Mesothelial cell of epicardium (in vitro differentiated cells): ENCODE measurements around the gene TRNP1. TPM values are rescaled to one million over a fixed set of nuclear protein-coding genes. Genes with fewer than 3 reads are reported as not detected.
"Not testable (repeated sequence)": the region's sequence is repeated elsewhere in the genome, so short reads cannot be mapped to it uniquely, and the experiment has no call there.

ENCODE experiments used
- DNase-seq, 2 experiments: peaks; one replicate each; pipeline ENCODE4 v3.0.0; 2021; ENCODE audit warnings: low spot score in 2 of 2; ENCODE audit not compliant: unreplicated experiment in 2 of 2
- H3K27ac Mint-ChIP-seq: 2 replicates; pipeline ENCODE4 v1.8.0; 2021; ENCODE audit warnings: mixed read lengths
- H3K27me3 Mint-ChIP-seq: 2 replicates; pipeline ENCODE4 v1.8.0; 2021; ENCODE audit warnings: low read depth, mixed read lengths
- H3K36me3 Mint-ChIP-seq: 2 replicates; pipeline ENCODE4 v1.8.0; 2021; ENCODE audit warnings: mixed read lengths
- H3K4me1 Mint-ChIP-seq: 2 replicates; pipeline ENCODE4 v1.8.0; 2021; ENCODE audit warnings: mixed read lengths
- H3K4me3 Mint-ChIP-seq: 2 replicates; pipeline ENCODE4 v1.8.0; 2021; ENCODE audit warnings: mild to moderate bottlenecking, moderate library complexity, mixed read lengths
- H3K9me3 Mint-ChIP-seq: 2 replicates; pipeline ENCODE4 v1.8.0; 2021; ENCODE audit warnings: mixed read lengths
- total RNA-seq: library from RNA; stranded (reverse); gene quantifications from 3 replicates; pipeline ENCODE4 v1.2.1, GENCODE V29; 2021
- TF ChIP-seq, protein P1 (sequence below): fragments of 200-600 bp; sonication (generic); IDR thresholded peaks from one replicate; pipeline ENCODE4 v1.5.0; 2021; ENCODE audit warnings: antibody characterized with exemption; ENCODE audit not compliant: unreplicated experiment

The TRNP1 gene, protein sequence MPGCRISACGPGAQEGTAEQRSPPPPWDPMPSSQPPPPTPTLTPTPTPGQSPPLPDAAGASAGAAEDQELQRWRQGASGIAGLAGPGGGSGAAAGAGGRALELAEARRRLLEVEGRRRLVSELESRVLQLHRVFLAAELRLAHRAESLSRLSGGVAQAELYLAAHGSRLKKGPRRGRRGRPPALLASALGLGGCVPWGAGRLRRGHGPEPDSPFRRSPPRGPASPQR
- total RNA-seq, result 27.9 to 29.3 TPM (median 28.7 TPM) in 3 replicates

DNA sequence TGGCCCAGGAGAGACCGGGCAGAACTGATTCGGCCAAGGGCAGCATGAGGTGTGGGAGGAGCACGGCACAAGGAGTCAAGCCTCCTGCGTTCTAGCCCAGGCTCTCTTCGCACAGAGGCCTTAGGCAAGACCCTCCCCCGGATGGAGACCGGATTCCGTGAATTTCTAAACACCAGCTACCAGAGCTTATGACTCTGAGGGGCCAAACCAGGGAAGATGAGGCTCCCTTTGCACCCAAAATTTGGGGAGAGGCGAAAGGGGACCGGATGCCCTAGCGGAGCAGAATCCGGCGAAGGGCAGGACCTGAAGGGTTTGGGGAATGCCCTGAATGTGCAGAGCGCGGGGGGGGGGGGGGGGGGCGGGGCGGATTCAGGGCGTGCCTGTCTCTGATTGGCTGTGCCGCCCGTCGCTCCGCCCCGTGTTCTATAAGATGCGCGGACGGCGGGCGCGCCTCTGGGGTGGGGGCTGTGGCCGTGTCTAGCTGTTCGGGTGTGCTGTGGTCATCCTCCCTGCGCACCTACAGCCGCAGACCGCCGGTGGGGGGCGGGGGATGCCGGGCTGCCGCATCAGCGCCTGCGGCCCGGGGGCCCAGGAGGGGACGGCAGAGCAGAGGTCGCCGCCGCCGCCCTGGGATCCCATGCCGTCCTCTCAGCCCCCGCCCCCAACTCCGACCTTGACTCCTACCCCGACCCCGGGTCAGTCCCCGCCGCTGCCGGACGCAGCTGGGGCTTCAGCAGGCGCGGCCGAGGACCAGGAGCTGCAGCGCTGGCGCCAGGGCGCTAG is at the start of gene TRNP1:
Gene TRNP1 (plus strand): TSS at position 456 of the 783 bp plus-strand sequence. CDS start 95 bp downstream, at position 551.
- Mint-ChIP-seq H3K4me3 (peak within 1 kb of the TSS; percentile 77), H3K36me3 (no peaks in the 10 kb centered on the region), H3K27ac (peak within 1 kb of the TSS; percentile 85), H3K27me3 (peaks cover 43% of the 10 kb centered on the region), H3K9me3 (no peaks in the 10 kb centered on the region), H3K4me1 (peaks cover 50% of the 10 kb centered on the region)
- TF ChIP-seq, protein P1, sequence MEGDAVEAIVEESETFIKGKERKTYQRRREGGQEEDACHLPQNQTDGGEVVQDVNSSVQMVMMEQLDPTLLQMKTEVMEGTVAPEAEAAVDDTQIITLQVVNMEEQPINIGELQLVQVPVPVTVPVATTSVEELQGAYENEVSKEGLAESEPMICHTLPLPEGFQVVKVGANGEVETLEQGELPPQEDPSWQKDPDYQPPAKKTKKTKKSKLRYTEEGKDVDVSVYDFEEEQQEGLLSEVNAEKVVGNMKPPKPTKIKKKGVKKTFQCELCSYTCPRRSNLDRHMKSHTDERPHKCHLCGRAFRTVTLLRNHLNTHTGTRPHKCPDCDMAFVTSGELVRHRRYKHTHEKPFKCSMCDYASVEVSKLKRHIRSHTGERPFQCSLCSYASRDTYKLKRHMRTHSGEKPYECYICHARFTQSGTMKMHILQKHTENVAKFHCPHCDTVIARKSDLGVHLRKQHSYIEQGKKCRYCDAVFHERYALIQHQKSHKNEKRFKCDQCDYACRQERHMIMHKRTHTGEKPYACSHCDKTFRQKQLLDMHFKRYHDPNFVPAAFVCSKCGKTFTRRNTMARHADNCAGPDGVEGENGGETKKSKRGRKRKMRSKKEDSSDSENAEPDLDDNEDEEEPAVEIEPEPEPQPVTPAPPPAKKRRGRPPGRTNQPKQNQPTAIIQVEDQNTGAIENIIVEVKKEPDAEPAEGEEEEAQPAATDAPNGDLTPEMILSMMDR, result no peak
- DNase-seq, result peak; percentile 57 to 77

DNA sequence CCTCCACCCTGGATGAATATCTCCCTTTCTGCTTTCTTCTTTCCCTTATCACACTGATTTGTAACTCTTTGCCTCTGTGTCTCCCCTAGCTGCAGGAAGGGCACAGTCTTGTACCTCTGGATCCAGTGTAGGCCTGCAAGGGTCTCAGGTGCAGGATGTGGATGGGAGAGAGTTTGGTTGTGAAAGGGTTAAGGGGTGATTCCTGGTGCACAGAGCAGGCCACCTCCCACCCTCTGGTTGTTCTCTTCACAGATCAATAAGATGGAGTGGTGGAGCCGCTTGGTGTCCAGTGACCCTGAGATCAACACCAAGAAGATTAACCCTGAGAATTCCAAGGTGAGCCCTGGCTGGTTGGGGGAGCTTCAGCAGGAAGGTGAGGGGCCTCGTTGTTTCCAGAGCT is 48.4 kb upstream of the TRNP1 start:
- peaks cover 7% of the 10 kb centered on the region for H3K4me1 Mint-ChIP-seq
- TF ChIP-seq, protein P1, result no peak
- no peaks in the 10 kb centered on the region for H3K9me3 Mint-ChIP-seq
- H3K27me3 Mint-ChIP-seq, result no peaks in the 10 kb centered on the region
- H3K27ac Mint-ChIP-seq, result peak overlapping the region; percentile 43
- no peak for DNase-seq
- H3K4me3 Mint-ChIP-seq, result no peak overlapping the region
- H3K36me3 Mint-ChIP-seq, result peaks cover 39% of the 10 kb centered on the region

DNA sequence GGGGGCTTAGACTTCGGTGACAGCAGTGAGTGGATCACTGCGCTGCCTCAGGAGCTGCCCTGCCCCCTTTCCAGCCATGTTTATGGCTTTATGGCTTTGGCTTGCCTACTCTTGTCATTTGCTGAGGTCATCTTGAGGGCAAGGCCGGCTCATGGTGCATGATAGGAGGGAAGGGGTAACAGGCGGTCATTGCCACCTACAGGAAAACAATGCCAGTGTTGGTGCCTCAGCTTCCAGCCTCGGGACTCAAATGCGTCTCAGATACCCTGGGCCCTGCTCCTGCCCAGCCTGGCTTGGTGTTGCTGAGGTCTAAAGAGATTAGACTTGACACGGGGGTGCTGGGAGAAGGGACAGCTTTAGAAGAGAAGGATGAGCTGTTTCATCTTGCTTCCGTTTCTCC is 47.8 kb upstream of the TRNP1 start:
- peaks cover 7% of the 10 kb centered on the region for H3K4me1 Mint-ChIP-seq
- no peaks in the 10 kb centered on the region for H3K27me3 Mint-ChIP-seq
- peak overlapping the region; percentile 39 for H3K27ac Mint-ChIP-seq
- peaks cover 39% of the 10 kb centered on the region for H3K36me3 Mint-ChIP-seq
- TF ChIP-seq, protein P1, result no peak
- no peak for DNase-seq
- no peak overlapping the region for H3K4me3 Mint-ChIP-seq
- no peaks in the 10 kb centered on the region for H3K9me3 Mint-ChIP-seq

DNA sequence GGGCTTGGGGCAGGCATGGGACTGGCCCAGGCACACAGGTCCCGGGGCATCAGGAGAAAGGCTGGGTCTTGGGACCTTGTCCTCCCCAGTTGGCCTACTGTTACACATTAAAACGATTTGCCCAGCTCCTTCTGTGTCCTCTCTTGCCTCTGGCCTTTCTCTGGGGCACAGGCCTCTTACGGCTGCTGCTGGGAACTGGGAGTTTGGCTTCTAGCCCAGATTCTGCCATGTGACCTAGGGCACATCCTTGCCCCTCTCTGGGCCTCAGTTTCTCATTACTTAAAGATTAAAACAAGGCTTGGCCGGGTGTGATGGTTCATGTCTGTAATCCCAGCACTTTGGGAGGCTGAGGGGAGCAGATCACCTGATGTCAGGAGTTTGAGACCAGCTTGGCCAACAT is 47.2 kb upstream of the TRNP1 start:
- Mint-ChIP-seq H3K4me1 (peaks cover 7% of the 10 kb centered on the region), H3K36me3 (peaks cover 39% of the 10 kb centered on the region), H3K27ac (peak overlapping the region; percentile 39), H3K9me3 (no peaks in the 10 kb centered on the region), H3K27me3 (no peaks in the 10 kb centered on the region), H3K4me3 (no peak overlapping the region)
- DNase-seq, result no peak
- TF ChIP-seq, protein P1, result no peak

DNA sequence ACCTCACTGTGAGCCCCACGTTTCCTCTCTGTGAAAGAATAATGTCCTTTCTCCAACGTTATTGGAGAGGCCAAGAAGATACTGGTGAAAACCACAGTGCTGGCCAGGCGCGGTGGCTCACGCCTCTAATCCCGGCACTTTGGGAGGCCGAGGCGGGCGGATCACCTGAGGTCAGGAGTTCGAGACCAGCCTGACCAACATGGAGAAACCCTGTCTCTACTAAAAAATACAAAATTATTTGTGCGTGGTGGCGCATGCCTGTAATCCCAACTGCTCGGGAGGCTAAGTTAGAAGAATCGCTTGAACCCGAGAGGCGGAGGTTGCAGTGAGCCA is 44.8 kb upstream of the TRNP1 start:
- DNase-seq, H3K9me3 Mint-ChIP-seq, H3K27ac Mint-ChIP-seq, H3K27me3 Mint-ChIP-seq, H3K4me3 Mint-ChIP-seq, H3K4me1 Mint-ChIP-seq: not testable (repeated sequence)
- peaks cover 32% of the 10 kb centered on the region for H3K36me3 Mint-ChIP-seq

DNA sequence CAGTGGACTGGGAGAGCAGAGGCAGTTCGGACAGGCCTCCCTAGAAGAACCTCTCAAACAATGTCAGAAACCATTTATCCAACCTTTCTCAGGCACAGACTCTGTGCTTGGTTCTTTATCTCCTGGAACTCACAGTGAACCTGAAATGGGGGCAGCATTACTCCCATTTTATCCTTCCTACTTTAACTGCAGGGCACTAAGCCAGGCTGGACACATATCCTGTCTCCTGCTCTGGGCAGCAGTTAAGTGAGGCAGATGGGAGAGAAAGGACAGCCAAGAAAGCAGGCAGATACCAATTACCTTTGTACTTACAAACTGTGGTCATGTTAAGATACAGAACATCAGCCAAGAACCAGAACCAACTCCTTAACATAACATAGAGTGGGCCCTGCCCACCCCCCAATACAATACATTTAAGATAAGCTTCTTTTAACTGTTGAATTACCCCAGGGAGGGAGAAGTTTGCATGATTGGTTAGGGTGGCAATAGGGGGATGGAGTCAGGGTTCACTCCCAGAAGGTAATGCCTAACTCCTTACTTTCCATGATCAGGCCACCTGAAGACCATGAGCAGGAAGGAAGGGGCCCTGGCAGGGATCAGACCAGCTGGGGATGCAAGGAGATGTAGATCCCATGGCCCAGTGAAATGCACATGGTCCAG is 44.1 kb upstream of the TRNP1 start:
- Mint-ChIP-seq H3K27me3 (no peaks in the 10 kb centered on the region), H3K27ac (no peak overlapping the region), H3K4me3 (no peak overlapping the region), H3K9me3 (no peaks in the 10 kb centered on the region), H3K36me3 (peaks cover 34% of the 10 kb centered on the region), H3K4me1 (peaks cover 7% of the 10 kb centered on the region)
- TF ChIP-seq, protein P1, result no peak
- DNase-seq, result no peak
